GM18907 (cell line): Measurements from ENCODE around the gene IGSF3.

ENCODE experiments used
- ATAC-seq: cut with Tn5 transposase; IDR thresholded peaks from one replicate; pipeline ENCODE4 v1.9.1; 2021; ENCODE audit warnings: mild to moderate bottlenecking, moderate library complexity; ENCODE audit not compliant: unreplicated experiment

The IGSF3 gene

GRCh38 chr1:116532671-116533428 lies 134.7 kb downstream of the IGSF3 start:
- no peak for ATAC-seq

GRCh38 chr1:116531917-116532316 lies 135.6 kb downstream of the IGSF3 start:
- ATAC-seq = no peak

GRCh38 chr1:116529681-116530080 lies 137.9 kb downstream of the IGSF3 start:
- ATAC-seq = no peak

GRCh38 chr1:116529199-116529631 lies 138.3 kb downstream of the IGSF3 start:
- ATAC-seq = no peak

GRCh38 chr1:116528329-116529083 lies 139.0 kb downstream of the IGSF3 start:
- no peak for ATAC-seq

GRCh38 chr1:116525440-116525839 lies 142.1 kb downstream of the IGSF3 start:
- no peak for ATAC-seq
